Measurements from ENCODE around the gene RNF130. TPM values are rescaled to one million over a fixed set of nuclear protein-coding genes. Genes with fewer than 3 reads are reported as not detected.
A peak's percentile ranks its signal among the peaks of the same experiment; 100 is the strongest.

RNF130 gene
- total and polyA plus RNA-seq, 2 donors from 2014 or later = 73.9 to 88.1 TPM

- H3K9ac ChIP-seq (ENCODE audit: low read length in 3 of 3) = no peak overlapping the region
Measured at GRCh38 chr5:180105827-180106312, 34.3 kb upstream of the RNF130 start.

GRCh38 chr5:180104168-180104530 lies 32.6 kb upstream of the RNF130 start:
- Histone ChIP-seq H3K9me3 (ENCODE audit: control insufficient read depth in 2 of 3, insufficient read depth in 1 of 3, low read length in 3 of 3) (no peaks in the 10 kb centered on the region), H3K36me3 (ENCODE audit: control insufficient read depth in 2 of 3, insufficient read depth in 3 of 3, low read length in 3 of 3) (no peaks in the 10 kb centered on the region), H3K9ac (ENCODE audit: low read length in 3 of 3) (no peak overlapping the region), H3K4me1 (ENCODE audit: control insufficient read depth in 2 of 3, insufficient read depth in 2 of 3, low read depth in 1 of 3, low read length in 3 of 3) (no peaks in the 10 kb centered on the region), H3K4me3 (ENCODE audit: low read length in 3 of 3) (no peak overlapping the region), H3K27me3 (ENCODE audit: control insufficient read depth, insufficient read depth, low read length) (no peaks in the 10 kb centered on the region), H3K27ac (ENCODE audit: low read depth in 2 of 2, low read length in 2 of 2) (no peak overlapping the region)
- FAIRE-seq (no peak), DNase-seq (peak in 1 of 5 donors; percentile 19)
- no peak for TF ChIP-seq CTCF (IDR thresholded peaks at IDR 0.05; ENCODE audit: borderline replicate concordance, extremely low read depth, insufficient read depth)
- intact Hi-C loops (cut with DNase I) = no loop called here

More at GRCh38 chr5:180105827-180106312, 34.3 kb upstream of the RNF130 start:
- Histone ChIP-seq H3K27ac (ENCODE audit: low read depth in 2 of 2, low read length in 2 of 2) (no peak overlapping the region), H3K4me3 (ENCODE audit: low read length in 3 of 3) (no peak overlapping the region), H3K9me3 (ENCODE audit: control insufficient read depth in 2 of 3, insufficient read depth in 1 of 3, low read length in 3 of 3) (no peaks in the 10 kb centered on the region), H3K4me1 (ENCODE audit: control insufficient read depth in 2 of 3, insufficient read depth in 2 of 3, low read depth in 1 of 3, low read length in 3 of 3) (no peaks in the 10 kb centered on the region), H3K36me3 (ENCODE audit: control insufficient read depth in 2 of 3, insufficient read depth in 3 of 3, low read length in 3 of 3) (no peaks in the 10 kb centered on the region), H3K27me3 (ENCODE audit: control insufficient read depth, insufficient read depth, low read length) (no peaks in the 10 kb centered on the region)
- FAIRE-seq (no peak), DNase-seq (no peak)
- intact Hi-C loops (cut with DNase I) = no loop called here
- no peak for TF ChIP-seq CTCF (IDR thresholded peaks at IDR 0.05; ENCODE audit: borderline replicate concordance, extremely low read depth, insufficient read depth)

- Histone ChIP-seq H3K27me3 (ENCODE audit: control insufficient read depth, insufficient read depth, low read length) (no peaks in the 10 kb centered on the region), H3K9ac (ENCODE audit: low read length in 3 of 3) (no peak overlapping the region), H3K4me1 (ENCODE audit: control insufficient read depth in 2 of 3, insufficient read depth in 2 of 3, low read depth in 1 of 3, low read length in 3 of 3) (no peaks in the 10 kb centered on the region), H3K4me3 (ENCODE audit: low read length in 3 of 3) (no peak overlapping the region), H3K36me3 (ENCODE audit: control insufficient read depth in 2 of 3, insufficient read depth in 3 of 3, low read length in 3 of 3) (no peaks in the 10 kb centered on the region), H3K27ac (ENCODE audit: low read depth in 2 of 2, low read length in 2 of 2) (no peak overlapping the region), H3K9me3 (ENCODE audit: control insufficient read depth in 2 of 3, insufficient read depth in 1 of 3, low read length in 3 of 3) (no peaks in the 10 kb centered on the region)
- intact Hi-C loops (cut with DNase I) = no loop called here
- FAIRE-seq = no peak
- no peak for DNase-seq
- TF ChIP-seq CTCF (IDR thresholded peaks at IDR 0.05; ENCODE audit: borderline replicate concordance, extremely low read depth, insufficient read depth) = no peak
Measured at GRCh38 chr5:180103487-180104167, 32.1 kb upstream of the RNF130 start.
